AG08395 (cell line): ENCODE results near the gene CKB.
"Not testable (repeated sequence)": the region's sequence is repeated elsewhere in the genome, so short reads cannot be mapped to it uniquely, and the experiment has no call there.

Source experiments
- DNase-seq: peaks from one replicate; pipeline ENCODE4 v3.0.0; 2012; ENCODE audit warnings: mixed read lengths, low spot score

CKB gene

DNA sequence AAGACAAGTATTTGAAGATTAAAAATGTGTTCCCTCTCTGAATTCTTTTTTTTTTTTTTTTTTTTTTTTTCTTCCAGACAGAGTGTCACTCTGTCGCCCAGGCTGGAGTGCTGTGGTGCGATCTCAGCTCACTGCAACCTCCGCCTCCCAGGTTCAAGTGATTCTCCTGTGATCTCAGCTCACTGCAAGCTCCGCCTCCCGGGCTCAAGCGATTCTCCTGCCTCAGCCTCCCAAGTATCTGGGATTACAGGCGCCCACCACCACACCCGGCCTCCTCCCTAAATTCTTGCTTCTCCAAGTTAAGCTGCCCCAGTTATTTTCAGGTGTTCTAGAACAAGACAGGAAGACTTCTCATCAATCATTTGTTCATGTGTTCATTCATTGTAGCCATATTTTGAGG lies 10.4 kb downstream of the CKB start:
- not testable (repeated sequence) for DNase-seq

DNA sequence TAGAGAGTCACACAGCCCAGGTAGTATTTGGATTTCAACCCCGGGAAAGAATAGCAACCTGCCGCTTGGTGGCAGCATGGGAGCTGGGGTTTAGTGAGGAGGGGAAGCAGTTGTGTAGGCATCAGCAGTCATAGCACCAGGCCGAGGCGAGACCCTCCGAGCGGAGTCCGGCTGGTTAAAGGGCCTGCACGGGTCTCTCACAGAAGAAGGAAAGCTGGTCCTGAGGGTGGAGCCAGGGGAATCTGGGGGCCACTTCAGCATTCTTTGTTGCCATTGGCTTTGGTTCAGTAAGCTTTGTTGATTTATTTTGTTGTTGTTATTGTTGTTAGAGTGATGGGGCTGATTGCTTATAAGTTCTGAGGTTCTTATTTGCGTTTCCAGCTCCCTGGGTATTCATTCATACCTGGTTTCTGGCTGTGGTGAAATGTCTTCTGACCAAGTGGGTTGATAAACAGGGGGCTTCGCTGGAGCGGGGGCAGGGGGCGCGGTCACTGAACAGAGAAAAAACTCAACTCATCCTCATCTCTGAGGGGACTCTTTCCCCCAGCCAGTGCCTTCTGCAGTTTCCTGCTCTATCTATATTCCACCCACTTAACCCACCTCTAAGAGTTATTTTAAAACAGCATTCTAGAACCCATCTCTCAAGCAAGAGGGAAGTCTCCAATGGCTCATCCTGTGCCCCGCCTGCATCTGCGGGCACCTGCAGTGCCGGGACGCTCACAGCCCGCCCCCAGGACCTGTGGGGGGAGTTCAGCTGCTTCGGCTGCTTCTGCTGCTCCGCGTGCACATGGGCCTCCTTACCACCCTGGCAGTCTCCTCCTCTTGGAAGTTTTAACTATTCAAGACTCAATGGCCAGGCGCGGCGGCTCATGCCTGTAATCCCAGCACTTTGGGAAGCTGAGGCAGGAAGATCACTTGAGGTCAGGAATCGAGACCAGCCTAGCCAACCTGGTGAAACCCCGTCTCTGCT lies 11.6 kb downstream of the CKB start:
- no peak for DNase-seq

- DNase-seq, result no peak
Measured at GRCh38 chr14:103509864-103510723, 12.5 kb downstream of the CKB start.

DNA sequence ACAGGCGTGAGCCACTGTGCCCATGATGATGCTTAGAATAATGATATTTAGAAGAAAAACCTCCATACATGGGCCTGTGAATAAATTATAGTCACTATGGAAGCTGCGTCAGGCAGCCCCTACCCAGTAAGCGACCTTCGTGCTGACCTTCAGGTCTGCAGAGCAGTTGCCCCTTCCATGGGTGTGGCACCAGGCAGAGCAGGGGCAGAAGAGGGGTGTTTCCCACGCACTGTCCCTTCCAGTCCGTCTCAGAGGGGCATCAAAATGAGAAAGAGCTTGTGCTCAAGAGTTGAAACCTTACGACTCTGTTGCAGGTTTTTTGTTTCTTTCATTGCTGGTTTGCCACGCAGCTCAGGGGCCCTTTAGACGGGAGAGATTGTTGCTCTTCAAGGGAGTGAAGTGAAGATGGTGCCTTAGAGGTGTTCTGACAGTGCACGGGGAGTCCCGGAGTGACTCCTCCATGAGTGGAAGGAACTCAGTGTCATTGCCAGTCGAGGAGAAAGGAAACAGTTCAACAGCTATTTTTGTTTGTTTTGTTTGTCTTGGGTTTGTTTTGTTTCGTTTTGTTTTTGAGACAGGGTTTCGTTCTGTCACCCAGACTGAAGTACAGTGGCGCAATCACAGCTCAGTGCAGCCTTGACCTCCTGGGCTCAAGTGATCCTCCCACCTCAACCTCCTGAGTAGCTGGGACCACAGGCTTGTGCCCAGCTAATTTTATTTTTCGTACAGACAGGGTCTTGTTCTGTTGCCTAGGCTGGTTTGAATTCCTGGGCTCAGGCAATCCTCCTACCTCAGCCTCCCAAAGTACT lies 13.9 kb downstream of the CKB start:
- DNase-seq, result no peak

DNA sequence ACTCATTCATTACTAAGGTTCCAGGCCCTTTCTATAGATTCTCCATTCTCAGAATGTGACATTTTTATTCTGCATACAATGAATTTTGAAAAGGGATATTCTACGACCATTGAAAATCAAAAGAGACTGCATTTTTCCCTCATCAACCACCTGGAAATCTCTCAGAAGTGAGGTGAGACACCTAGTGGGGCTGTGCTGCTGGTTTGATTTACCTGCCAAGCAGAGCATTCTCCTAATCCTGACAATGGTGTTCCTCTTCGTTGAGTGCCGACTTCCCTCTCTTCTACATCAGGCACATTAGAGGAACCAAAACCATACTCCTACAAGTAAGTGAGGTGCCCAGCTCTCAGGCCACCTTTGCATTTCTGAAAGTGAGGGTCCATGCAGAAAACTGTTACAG lies 14.9 kb downstream of the CKB start:
- no peak for DNase-seq

DNA sequence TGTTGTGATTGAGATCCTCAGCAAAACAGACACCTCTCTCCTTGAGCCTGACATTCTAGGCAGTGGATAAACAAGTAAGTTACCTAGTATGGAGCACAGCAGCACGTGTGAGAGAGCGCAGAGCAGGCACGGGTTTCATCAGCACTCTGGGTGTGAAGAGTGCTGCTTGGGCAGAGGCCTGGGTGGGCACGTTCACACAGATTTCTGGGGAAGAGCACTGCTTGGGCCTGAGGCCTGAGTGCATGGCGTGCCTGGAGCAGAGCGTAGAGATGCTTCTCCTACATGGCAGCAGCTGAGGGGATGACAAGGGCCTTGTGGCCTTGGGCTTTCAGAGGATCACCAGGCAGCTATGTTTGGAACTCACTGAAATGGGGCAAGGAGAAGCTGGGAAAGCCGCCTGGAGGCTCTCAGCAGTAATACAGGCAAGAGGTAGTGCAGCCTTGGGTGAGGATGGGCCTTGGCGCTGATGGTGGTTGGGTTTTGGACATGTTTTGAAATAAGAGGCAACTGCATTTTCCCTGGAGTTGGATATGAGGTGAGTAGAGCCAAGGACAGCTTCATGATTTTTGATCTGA lies 17.6 kb downstream of the CKB start:
- DNase-seq, result no peak

- DNase-seq, result no peak
Measured at GRCh38 chr14:103503296-103503695, 19.3 kb downstream of the CKB start.

DNA sequence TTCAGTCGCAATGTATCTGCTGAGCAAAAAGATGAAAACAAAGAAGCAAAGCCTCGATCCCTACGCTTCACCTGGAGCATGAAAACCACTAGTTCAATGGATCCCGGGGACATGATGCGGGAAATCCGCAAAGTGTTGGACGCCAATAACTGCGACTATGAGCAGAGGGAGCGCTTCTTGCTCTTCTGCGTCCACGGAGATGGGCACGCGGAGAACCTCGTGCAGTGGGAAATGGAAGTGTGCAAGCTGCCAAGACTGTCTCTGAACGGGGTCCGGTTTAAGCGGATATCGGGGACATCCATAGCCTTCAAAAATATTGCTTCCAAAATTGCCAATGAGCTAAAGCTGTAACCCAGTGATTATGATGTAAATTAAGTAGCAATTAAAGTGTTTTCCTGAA lies 19.8 kb downstream of the CKB start:
- no peak for DNase-seq

GRCh38 chr14:103501921-103502669 lies 20.5 kb downstream of the CKB start:
- DNase-seq, result no peak

- no peak for DNase-seq
Measured at GRCh38 chr14:103501041-103501870, 21.4 kb downstream of the CKB start.

DNA sequence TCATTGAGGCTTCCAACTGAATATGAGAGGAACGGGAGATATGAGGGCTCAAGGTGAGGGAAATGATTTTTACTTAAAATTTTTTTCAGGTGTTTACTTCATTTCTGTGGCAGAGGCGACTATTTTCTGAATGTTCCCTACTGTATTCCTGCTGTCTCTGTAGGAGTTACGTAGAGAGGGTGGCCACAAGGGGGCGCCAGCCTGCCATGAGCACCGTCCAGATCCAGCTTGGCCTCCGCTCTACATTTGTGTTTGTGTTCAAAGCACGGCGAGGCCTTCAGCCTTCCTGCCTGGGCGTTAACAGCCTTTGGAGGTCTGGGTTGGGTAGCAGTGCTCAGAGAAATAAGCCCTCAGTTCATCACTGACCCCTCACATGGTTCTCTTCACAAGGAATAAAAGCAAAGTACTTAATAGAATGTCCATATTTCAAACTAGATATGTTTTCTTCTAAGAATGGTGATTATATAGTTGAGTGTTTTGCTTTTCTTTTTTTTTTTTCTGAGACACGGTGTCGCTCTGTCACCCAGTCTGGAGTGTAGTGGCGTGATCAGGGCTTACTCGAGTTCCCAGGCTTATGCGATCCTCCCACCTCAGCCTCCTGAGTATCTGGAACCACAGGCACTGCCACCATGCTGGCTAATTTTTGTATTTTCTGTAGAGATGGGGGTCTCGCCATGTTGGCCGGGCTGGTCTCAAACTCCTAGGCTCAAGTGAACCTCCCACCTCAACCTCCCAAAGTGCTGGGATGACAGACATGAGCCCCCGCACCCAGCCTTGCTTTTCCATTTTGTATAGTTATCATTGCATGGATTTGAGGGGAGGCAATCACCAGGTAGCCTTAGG lies 22.3 kb downstream of the CKB start:
- peak; percentile 82 for DNase-seq

DNA sequence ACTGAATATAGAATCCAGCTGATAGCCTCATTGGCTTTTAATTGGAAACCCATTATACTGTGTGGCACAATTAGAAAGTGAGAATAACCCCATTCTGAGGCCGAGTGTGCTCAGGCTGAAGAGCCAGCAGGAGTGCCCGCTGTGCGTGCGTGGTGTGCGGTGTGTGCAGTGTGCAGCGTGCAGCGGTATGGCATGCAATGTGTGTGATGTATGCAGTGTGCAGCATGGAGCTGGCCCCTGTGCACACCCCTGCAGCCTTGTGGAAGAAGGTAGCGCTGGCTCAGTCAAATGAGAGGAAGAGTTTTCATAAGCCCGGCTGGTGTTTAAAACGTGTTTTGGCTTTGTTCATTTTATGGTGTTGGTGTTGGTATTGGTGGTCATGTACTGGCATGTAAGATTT lies 22.9 kb downstream of the CKB start:
- DNase-seq, result no peak

DNA sequence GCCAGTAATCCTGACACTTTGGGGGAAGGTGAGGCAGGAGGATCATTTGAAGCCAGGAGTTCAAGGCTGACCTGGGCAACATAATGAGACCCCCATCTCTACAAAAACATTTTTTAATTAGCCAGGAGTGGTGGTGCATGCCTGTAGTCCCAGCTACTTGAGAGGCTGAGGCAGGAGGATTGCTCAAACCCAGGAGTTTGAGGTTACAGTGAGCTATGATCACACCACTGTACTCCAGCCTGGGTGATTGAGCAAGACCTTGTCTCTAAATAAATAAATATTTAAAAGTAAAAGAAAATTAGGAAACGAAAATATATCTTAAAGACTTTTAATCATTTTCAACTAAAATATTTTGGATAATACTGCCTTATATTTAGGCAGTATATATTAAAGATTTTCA lies 25.9 kb downstream of the CKB start:
- no peak for DNase-seq

DNA sequence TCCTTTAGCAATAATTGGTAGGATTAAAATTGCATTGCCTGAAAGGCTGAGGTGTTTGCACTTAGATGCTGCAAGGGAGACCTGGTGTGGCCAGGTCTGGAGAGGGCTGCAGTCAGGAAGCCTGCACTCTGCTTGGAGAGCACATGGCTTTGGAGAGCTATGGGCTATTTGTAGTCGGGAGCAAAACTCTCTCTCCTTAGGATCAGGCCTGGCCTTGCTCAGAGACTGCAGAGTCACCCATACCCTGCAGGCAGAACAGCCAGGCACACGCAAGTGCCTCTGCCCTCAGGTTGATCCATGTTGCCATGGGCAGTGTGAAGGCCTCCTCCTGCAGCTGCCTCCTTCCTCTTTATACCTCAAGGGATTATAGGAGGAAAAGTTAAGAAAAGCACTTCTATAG lies 26.8 kb downstream of the CKB start:
- no peak for DNase-seq

DNA sequence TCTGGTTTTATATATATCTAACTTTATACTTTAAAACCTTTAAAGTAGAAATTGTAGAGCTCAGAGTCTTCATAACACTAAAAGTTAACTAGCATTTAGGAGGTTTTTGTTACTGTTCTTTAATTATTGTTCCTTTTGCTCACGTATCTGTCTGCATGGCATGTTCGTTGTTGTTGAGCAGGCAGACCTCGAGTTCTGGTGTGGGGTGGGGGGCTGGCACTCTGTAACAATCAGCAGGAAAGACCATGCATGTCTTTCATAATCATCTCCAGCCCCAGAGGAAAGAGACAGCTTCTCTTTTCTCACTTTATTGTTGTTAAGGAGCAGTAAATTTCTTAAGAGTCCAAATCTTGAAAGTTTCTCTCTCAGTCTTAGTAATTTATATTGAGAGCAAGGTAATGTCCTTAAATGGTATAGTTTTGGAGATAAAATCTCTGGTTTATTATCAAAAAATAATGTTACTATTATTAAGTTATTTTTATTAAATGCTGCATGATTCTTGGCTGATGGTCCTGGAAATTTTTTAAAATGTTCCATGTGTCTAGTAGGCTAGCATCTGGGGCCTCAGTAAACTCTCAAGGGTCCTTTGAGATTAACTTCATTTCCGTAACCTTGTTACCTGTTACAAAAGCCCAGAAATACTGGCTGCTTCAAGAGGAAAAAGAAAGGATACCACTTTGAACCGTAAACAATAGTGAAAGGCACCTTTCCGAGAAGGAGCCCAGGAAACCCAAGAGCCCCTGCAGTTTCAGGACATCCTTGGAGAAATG lies 30.3 kb downstream of the CKB start:
- no peak for DNase-seq

GRCh38 chr14:103491691-103492090 lies 30.9 kb downstream of the CKB start:
- DNase-seq, result no peak

- DNase-seq, result no peak
Measured at GRCh38 chr14:103489621-103490020, 33.0 kb downstream of the CKB start.

GRCh38 chr14:103488960-103489359 lies 33.7 kb downstream of the CKB start:
- DNase-seq, result peak; percentile 14
